Measurements from ENCODE around the gene SMIM41. TPM values are rescaled to one million over a fixed set of nuclear protein-coding genes. Genes with fewer than 3 reads are reported as not detected.

Gene SMIM41
- total and polyA plus RNA-seq, 10 of the 15 experiments (the other 5 are each of a cell fraction or from before 2014, with no cell fraction given), result not detected

- intact Hi-C loops (cut with micrococcal nuclease; ENCODE audit: unreplicated experiment), result no loop called here
- Histone ChIP-seq H3K4me2 (ENCODE audit: control insufficient read depth, insufficient read depth) (no peak overlapping the region), H3K27ac (ENCODE audit: control insufficient read depth, insufficient read depth) (no peak overlapping the region), H3K9me3 (replicated peaks; ENCODE audit: control insufficient read depth, insufficient read depth, low read length) (no peaks in the 10 kb centered on the region), H3K27me3 (replicated peaks in 1 of 2; ENCODE audit: control insufficient read depth in 2 of 2, insufficient read depth in 2 of 2, low read length in 1 of 2) (no peaks in the 10 kb centered on the region; a peak in 2 of 4 replicates), H2AFZ (ENCODE audit: control insufficient read depth, low read depth, low read length) (no peak overlapping the region), H4K20me1 (ENCODE audit: control insufficient read depth, insufficient read depth) (no peaks in the 10 kb centered on the region), H3K36me3 (ENCODE audit: control insufficient read depth in 2 of 2, insufficient read depth in 2 of 2, low read length in 1 of 2) (no peaks in the 10 kb centered on the region; a peak in 1 of 4 replicates), H3K79me2 (ENCODE audit: control insufficient read depth, insufficient read depth, low read length) (no peaks in the 10 kb centered on the region), H3K9ac (ENCODE audit: control insufficient read depth, insufficient read depth, low read length) (no peak overlapping the region), H3K4me1 (ENCODE audit: control insufficient read depth, insufficient read depth, low read length) (no peaks in the 10 kb centered on the region), H3K4me3 (no peak overlapping the region)
- SMC1A ChIA-PET (ENCODE audit: uncharacterized antibody, unreplicated experiment), result interaction anchor here (1.2 to 1.7 kb wide), 2 partner anchors 36 to 39 kb away, joined by 3 read pairs; no protein-coding TSS in a partner anchor
- POLR2A ChIA-PET, result interaction anchor here (0.9 to 1.1 kb wide), 2 partner anchors 11 to 30 kb away, joined by 3 read pairs; partner anchors contain the start of gene NR4A1
- 40% methylated on average over 10 of the region's 12 CpGs for WGBS (ENCODE audit: insufficient coverage, insufficient replicate concordance, low lambda C conversion rate, missing lambda C conversion rate)
- CTCF ChIA-PET, result interaction anchor here (1.5 to 15.1 kb wide), 2 partner anchors 21 to 35 kb away, joined by 4 to 208 read pairs; no protein-coding TSS in a partner anchor
- in situ Hi-C loops (cut with MboI), result no loop called here
- ATAC-seq, result no peak
- FAIRE-seq, result no peak
- no TSS peak for BruUV-seq (replicated peaks)
- RAD21 ChIA-PET (ENCODE audit: unreplicated experiment), result interaction anchor here (0.9 to 1.6 kb wide), 3 partner anchors 25 to 57 kb away, joined by 3 to 6 read pairs (median 3); no protein-coding TSS in a partner anchor
- TF ChIP-seq SREBF2 (IDR thresholded peaks at IDR 0.05; ENCODE audit: low read length) (no peak), ZZZ3 (IDR thresholded peaks at IDR 0.05; ENCODE audit: control insufficient read depth, insufficient read length, low read depth) (no peak), RB1 (IDR thresholded peaks at IDR 0.05; ENCODE audit: borderline replicate concordance) (no peak), NFXL1 (IDR thresholded peaks at IDR 0.05; ENCODE audit: borderline replicate concordance) (no peak), EGR1 (IDR thresholded peaks at IDR 0.05; ENCODE audit: borderline replicate concordance in 1 of 2, low read depth in 2 of 2, low read length in 2 of 2) (no peak), CBFB (IDR thresholded peaks at IDR 0.05; ENCODE audit: low read depth) (no peak), TARDBP (IDR thresholded peaks at IDR 0.05; ENCODE audit: borderline replicate concordance) (no peak), RAD51 (IDR thresholded peaks at IDR 0.05) (no peak), NKRF (conservative IDR thresholded peaks at IDR 0.05) (no peak), BHLHE40 (IDR thresholded peaks at IDR 0.05; ENCODE audit: borderline replicate concordance in 1 of 2, low read depth in 2 of 2, low read length in 1 of 2) (no peak)
- TF ChIP-seq, protein P1, sequence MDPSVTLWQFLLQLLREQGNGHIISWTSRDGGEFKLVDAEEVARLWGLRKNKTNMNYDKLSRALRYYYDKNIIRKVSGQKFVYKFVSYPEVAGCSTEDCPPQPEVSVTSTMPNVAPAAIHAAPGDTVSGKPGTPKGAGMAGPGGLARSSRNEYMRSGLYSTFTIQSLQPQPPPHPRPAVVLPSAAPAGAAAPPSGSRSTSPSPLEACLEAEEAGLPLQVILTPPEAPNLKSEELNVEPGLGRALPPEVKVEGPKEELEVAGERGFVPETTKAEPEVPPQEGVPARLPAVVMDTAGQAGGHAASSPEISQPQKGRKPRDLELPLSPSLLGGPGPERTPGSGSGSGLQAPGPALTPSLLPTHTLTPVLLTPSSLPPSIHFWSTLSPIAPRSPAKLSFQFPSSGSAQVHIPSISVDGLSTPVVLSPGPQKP (IDR thresholded peaks at IDR 0.05; ENCODE audit: low read depth, low read length), result no peak
- no peak for DNase-seq (ENCODE audit: low read depth, low spot score)
Measured at GRCh38 chr12:52061470-52062166, 17.9 kb upstream of the SMIM41 start.
